ENCODE data around the gene SMARCA2.
A peak's percentile ranks its signal among the peaks of the same experiment; 100 is the strongest.

The SMARCA2 gene

GRCh38 chr9:2155966-2156365 is 140.8 kb downstream of the SMARCA2 start:
- no peaks in the 10 kb centered on the region for H3K4me1 ChIP-seq (ENCODE audit: insufficient read depth, insufficient read length)
- no peak for TF ChIP-seq YY1 (IDR thresholded peaks at IDR 0.05; ENCODE audit: insufficient read depth, insufficient read length)

GRCh38 chr9:2157277-2158110 is 142.3 kb downstream of the SMARCA2 start:
- Histone ChIP-seq H3K36me3 (ENCODE audit: insufficient read depth, insufficient read length, low read length) (no peaks in the 10 kb centered on the region), H3K9ac (ENCODE audit: insufficient read length, low read depth) (no peak overlapping the region), H3K9me3 (ENCODE audit: insufficient read depth, low read length) (no peaks in the 10 kb centered on the region), H3K4me1 (ENCODE audit: insufficient read depth, insufficient read length) (no peaks in the 10 kb centered on the region), H3K27me3 (ENCODE audit: insufficient read depth, insufficient read length) (no peaks in the 10 kb centered on the region), H3K4me3 (ENCODE audit: insufficient read length, low read depth) (no peak overlapping the region)
- TF ChIP-seq YY1 (IDR thresholded peaks at IDR 0.05; ENCODE audit: insufficient read depth, insufficient read length) (no peak), SUZ12 (IDR thresholded peaks at IDR 0.05; ENCODE audit: extremely low read depth, insufficient read depth, insufficient read length) (no peak), ZNF274 (IDR thresholded peaks at IDR 0.05; ENCODE audit: low read depth, low read length) (no peak)
- DNase-seq (ENCODE audit: low read depth, low spot score), result no peak

More at GRCh38 chr9:2155966-2156365, 140.8 kb downstream of the SMARCA2 start:
- H3K9me3 ChIP-seq (ENCODE audit: insufficient read depth, low read length), result no peaks in the 10 kb centered on the region
- H3K27me3 ChIP-seq (ENCODE audit: insufficient read depth, insufficient read length), result no peaks in the 10 kb centered on the region
- no peak overlapping the region for H3K9ac ChIP-seq (ENCODE audit: insufficient read length, low read depth)
- H3K36me3 ChIP-seq (ENCODE audit: insufficient read depth, insufficient read length, low read length), result no peaks in the 10 kb centered on the region
- DNase-seq (ENCODE audit: low read depth, low spot score), result no peak
- H3K4me3 ChIP-seq (ENCODE audit: insufficient read length, low read depth), result no peak overlapping the region

GRCh38 chr9:2158111-2158610 is 143.0 kb downstream of the SMARCA2 start:
- no peaks in the 10 kb centered on the region for H3K4me1 ChIP-seq (ENCODE audit: insufficient read depth, insufficient read length)
- DNase-seq (ENCODE audit: low read depth, low spot score), result no peak
- TF ChIP-seq YY1 (IDR thresholded peaks at IDR 0.05; ENCODE audit: insufficient read depth, insufficient read length) (no peak), ZNF274 (IDR thresholded peaks at IDR 0.05; ENCODE audit: low read depth, low read length) (no peak), SUZ12 (IDR thresholded peaks at IDR 0.05; ENCODE audit: extremely low read depth, insufficient read depth, insufficient read length) (no peak)
- no peaks in the 10 kb centered on the region for H3K9me3 ChIP-seq (ENCODE audit: insufficient read depth, low read length)
- H3K4me3 ChIP-seq (ENCODE audit: insufficient read length, low read depth), result peak overlapping the region; percentile 29
- H3K36me3 ChIP-seq (ENCODE audit: insufficient read depth, insufficient read length, low read length), result no peaks in the 10 kb centered on the region
- H3K27me3 ChIP-seq (ENCODE audit: insufficient read depth, insufficient read length), result no peaks in the 10 kb centered on the region
- peak overlapping the region; percentile 21 for H3K9ac ChIP-seq (ENCODE audit: insufficient read length, low read depth)

GRCh38 chr9:2158766-2159430 is 143.8 kb downstream of the SMARCA2 start:
- DNase-seq (ENCODE audit: low read depth, low spot score), result no peak
- H3K4me1 ChIP-seq (ENCODE audit: insufficient read depth, insufficient read length), result no peaks in the 10 kb centered on the region
- no peaks in the 10 kb centered on the region for H3K9me3 ChIP-seq (ENCODE audit: insufficient read depth, low read length)
- peak overlapping the region; percentile 39 for H3K9ac ChIP-seq (ENCODE audit: insufficient read length, low read depth)
- H3K27me3 ChIP-seq (ENCODE audit: insufficient read depth, insufficient read length), result no peaks in the 10 kb centered on the region
- TF ChIP-seq ZNF274 (IDR thresholded peaks at IDR 0.05; ENCODE audit: low read depth, low read length) (no peak), YY1 (IDR thresholded peaks at IDR 0.05; ENCODE audit: insufficient read depth, insufficient read length) (no peak), SUZ12 (IDR thresholded peaks at IDR 0.05; ENCODE audit: extremely low read depth, insufficient read depth, insufficient read length) (no peak)
- H3K4me3 ChIP-seq (ENCODE audit: insufficient read length, low read depth), result peak overlapping the region; percentile 29
- H3K36me3 ChIP-seq (ENCODE audit: insufficient read depth, insufficient read length, low read length), result no peaks in the 10 kb centered on the region

- Histone ChIP-seq H3K36me3 (ENCODE audit: insufficient read depth, insufficient read length, low read length) (no peaks in the 10 kb centered on the region), H3K4me3 (ENCODE audit: insufficient read length, low read depth) (no peak overlapping the region), H3K9me3 (ENCODE audit: insufficient read depth, low read length) (no peaks in the 10 kb centered on the region), H3K27me3 (ENCODE audit: insufficient read depth, insufficient read length) (no peaks in the 10 kb centered on the region), H3K4me1 (ENCODE audit: insufficient read depth, insufficient read length) (no peaks in the 10 kb centered on the region), H3K9ac (ENCODE audit: insufficient read length, low read depth) (no peak overlapping the region)
- TF ChIP-seq YY1 (IDR thresholded peaks at IDR 0.05; ENCODE audit: insufficient read depth, insufficient read length) (no peak), SUZ12 (IDR thresholded peaks at IDR 0.05; ENCODE audit: extremely low read depth, insufficient read depth, insufficient read length) (no peak), ZNF274 (IDR thresholded peaks at IDR 0.05; ENCODE audit: low read depth, low read length) (no peak)
- DNase-seq (ENCODE audit: low read depth, low spot score), result no peak
Observed at GRCh38 chr9:2159521-2160454, 144.6 kb downstream of the SMARCA2 start.

- no peak overlapping the region for H3K4me3 ChIP-seq (ENCODE audit: insufficient read length, low read depth)
- H3K36me3 ChIP-seq (ENCODE audit: insufficient read depth, insufficient read length, low read length), result no peaks in the 10 kb centered on the region
- H3K9me3 ChIP-seq (ENCODE audit: insufficient read depth, low read length), result no peaks in the 10 kb centered on the region
- H3K27me3 ChIP-seq (ENCODE audit: insufficient read depth, insufficient read length), result no peaks in the 10 kb centered on the region
- TF ChIP-seq YY1 (IDR thresholded peaks at IDR 0.05; ENCODE audit: insufficient read depth, insufficient read length), result no peak
- no peak for TF ChIP-seq ZNF274 (IDR thresholded peaks at IDR 0.05; ENCODE audit: low read depth, low read length)
- TF ChIP-seq SUZ12 (IDR thresholded peaks at IDR 0.05; ENCODE audit: extremely low read depth, insufficient read depth, insufficient read length), result no peak
- H3K9ac ChIP-seq (ENCODE audit: insufficient read length, low read depth), result no peak overlapping the region
- no peak for DNase-seq (ENCODE audit: low read depth, low spot score)
- H3K4me1 ChIP-seq (ENCODE audit: insufficient read depth, insufficient read length), result no peaks in the 10 kb centered on the region
Observed at GRCh38 chr9:2161661-2162060, 146.5 kb downstream of the SMARCA2 start.
